Jurkat, Clone E6-1 (cell line): ENCODE data around the gene PAX1.
A peak's percentile ranks its signal among the peaks of the same experiment; 100 is the strongest.

ENCODE experiments used
- DNase-seq: peaks from one replicate; pipeline ENCODE4 v3.0.0-alpha.2; 2011; ENCODE audit warnings: low read depth, low spot score
- H3K4me3 ChIP-seq: 2 replicates; pipeline ENCODE4 v1.5.1; 2011; ENCODE audit warnings: mild to moderate bottlenecking, low read length, control low read depth, moderate library complexity

PAX1 gene

GRCh38 chr20:21702016-21702415, 3.4 kb upstream of the PAX1 start:
- DNase-seq: no peak
- H3K4me3 ChIP-seq: no peak overlapping the region

GRCh38 chr20:21702553-21703470, 2.7 kb upstream of the PAX1 start:
- peak; percentile 8 for DNase-seq
- H3K4me3 ChIP-seq: no peak overlapping the region

DNA sequence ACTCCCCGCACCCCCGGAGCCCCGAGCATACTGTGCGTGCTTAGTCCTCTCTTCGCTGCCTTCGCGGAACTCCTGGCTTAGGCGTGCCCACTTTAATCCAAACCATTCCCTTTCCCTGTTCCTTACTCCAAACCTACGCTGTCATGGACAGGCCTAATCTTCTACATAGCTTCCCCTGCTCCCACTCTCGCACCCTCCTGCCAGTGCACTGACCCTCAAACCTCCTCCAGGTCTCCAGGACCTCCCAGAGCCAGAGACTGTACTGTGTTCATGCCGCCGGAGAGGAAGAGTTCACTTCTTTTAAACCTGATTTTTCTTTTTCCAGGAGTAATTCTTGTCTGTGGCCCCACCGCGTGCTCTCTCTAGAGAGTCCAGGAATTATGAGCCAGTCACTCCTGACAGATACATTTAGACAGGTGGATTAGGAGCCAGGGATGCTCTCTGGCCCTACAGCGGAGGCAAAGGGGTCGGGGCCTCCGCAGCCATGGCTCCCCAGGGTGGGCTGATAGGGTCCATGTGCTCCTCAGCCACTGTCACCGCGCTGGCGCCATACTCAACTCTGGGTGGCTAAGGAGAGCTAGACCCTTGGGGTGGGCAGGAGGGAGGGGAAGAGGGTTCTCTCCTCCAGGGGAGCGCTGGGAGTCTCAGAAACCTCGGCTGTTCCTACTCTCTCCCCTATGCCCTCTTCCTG, 1.6 kb upstream of the PAX1 start:
- DNase-seq: no peak
- no peak overlapping the region for H3K4me3 ChIP-seq

DNA sequence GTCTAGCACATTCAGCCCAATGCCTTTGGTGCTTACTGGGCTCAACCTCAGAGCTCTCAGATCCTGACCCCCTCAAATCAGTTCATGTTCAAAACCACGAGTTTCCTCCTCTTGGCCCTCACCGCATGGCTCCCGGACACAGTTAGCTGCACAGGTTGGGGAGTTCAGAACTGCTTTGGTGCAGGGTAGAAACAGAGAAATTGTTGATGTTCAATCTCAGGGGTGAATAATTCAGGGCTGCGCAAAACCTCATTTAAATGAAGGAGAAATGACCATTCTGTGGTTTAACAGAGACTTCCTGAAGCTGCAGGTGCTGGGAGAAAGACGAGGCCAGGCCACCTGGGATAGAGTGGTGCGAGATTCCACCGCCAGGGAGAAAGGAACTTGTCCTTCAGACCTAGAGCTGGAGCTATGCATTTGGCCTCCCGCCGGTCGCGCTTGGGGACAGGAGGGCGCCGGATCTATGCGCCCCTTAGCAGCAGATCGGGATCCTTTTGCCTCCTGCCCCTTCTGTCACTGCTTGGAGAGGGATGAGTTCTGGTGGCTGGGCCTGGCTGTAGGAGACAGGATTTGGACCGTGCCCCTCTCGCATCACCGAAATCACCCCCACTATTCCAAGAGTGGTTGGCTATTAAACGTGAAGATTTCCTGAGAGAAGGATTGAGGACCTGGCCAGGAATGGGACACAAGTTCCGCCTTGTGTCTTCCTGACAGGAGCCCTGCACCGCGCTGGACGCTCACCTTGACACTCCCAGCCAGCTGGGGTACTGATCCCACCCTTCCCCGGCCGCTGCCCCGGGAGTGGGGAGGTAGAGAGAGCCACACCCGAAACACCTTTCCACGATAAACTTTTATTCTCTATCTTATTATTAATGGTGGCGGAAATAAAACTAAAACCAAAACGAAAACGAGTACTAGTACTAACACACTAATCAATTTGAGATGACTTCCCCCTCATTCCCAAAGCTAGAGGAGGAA, 767 bp upstream of the PAX1 start:
- DNase-seq: no peak
- no peak overlapping the region for H3K4me3 ChIP-seq

DNA sequence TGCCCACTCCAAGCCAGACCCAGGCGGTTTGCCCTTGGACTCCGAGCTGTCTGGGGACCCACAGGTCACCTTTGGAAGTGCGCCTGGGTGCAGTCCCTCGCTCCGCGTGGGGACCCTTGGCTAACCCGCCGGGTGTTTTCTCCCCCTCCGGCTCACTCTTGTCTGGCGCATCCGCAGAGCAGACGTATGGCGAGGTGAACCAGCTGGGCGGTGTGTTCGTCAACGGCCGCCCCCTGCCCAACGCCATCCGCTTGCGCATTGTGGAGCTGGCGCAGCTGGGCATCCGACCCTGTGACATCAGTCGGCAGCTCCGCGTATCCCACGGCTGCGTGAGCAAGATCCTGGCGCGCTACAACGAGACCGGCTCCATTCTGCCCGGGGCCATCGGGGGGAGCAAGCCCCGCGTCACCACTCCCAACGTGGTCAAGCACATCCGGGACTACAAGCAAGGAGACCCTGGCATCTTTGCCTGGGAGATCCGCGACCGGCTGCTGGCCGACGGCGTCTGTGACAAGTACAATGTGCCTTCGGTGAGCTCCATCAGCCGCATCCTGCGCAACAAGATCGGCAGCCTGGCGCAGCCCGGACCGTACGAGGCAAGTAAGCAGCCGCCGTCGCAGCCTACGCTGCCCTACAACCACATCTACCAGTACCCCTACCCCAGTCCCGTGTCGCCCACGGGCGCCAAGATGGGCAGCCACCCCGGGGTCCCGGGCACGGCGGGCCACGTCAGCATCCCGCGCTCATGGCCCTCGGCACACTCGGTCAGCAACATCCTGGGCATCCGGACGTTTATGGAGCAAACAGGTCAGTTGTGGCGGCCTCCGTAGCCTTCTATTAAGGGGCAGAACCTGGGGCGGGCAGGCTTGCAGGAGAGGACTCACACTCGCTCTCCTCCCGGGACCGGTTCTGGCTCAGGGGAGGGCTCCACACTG, 1.1 kb downstream of the PAX1 start:
- no peak for DNase-seq
- H3K4me3 ChIP-seq: no peak overlapping the region

GRCh38 chr20:21707267-21707666, 1.8 kb downstream of the PAX1 start:
- DNase-seq: no peak
- no peak overlapping the region for H3K4me3 ChIP-seq

DNA sequence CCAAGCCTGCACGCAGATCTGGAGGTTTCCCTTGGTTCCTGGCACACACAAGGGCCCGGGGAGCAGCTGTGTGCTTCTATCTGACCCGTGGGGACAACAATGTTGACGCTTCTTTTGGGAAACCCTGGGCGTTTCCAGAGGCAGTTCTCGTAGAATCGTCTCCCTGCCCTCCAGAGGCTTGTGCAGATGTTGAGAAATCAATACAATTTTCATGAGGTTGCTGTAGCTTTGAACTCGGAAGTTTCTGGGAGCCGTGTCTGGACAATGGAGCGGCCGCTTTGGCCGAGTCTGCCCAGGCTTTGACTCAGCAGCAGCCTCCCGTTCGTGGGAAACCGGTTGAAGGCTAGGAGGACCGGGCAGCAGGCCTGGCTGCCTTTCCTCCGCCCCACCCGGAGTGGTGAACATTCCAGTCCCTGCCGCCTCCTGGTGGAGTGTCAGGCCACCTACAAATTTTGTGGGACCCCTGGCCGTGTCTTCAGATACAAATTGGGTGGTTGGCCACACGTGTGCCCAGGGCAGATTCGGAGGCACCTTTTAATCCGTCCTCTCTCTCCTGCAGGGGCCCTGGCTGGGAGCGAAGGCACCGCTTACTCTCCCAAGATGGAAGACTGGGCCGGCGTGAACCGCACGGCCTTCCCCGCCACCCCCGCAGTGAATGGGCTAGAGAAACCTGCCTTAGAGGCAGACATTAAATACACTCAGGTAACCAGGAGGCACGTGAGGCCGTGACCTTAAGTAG, 2.7 kb downstream of the PAX1 start:
- no peak overlapping the region for H3K4me3 ChIP-seq
- no peak for DNase-seq

GRCh38 chr20:21708738-21709534, 3.5 kb downstream of the PAX1 start:
- DNase-seq: no peak

GRCh38 chr20:21709535-21709904, 4.1 kb downstream of the PAX1 start:
- no peak for DNase-seq
- H3K4me3 ChIP-seq: no peak overlapping the region

More at GRCh38 chr20:21708738-21709534, 3.5 kb downstream of the PAX1 start:
- H3K4me3 ChIP-seq: no peak overlapping the region

GRCh38 chr20:21710341-21710740, 4.9 kb downstream of the PAX1 start:
- H3K4me3 ChIP-seq: no peak overlapping the region
- no peak for DNase-seq

GRCh38 chr20:21710863-21711431, 5.5 kb downstream of the PAX1 start:
- DNase-seq: no peak

DNA sequence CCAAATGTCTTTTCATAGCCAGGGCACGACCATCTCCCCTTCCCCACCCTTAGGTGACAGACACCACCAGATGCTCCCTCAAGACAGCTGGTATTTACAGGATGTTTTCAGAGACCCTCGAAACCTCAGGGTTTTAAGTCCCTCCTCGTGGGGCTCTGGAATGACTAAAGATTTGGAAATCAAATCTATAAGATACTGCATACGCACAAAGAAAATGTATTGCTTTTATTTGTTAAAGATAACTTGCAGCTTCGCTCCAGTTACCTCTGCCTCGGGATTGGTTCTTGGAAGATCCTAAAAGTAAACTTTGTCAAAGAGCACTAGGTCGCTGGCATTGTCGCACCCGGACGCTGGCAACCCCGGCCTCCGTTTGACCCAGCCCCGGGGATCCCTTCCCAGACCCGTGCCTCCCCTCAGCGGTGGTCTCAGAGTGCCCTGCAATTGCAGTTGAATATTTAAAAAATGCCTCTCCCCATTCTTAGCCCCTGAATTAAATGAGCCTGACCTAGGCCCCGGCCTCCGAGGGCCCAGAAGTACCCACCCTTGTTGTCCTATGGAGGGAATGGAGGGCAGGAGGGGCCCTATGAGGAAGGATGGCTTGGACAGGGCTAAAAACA, 7.1 kb downstream of the PAX1 start:
- no peak for DNase-seq
- H3K4me3 ChIP-seq: no peak overlapping the region

More at GRCh38 chr20:21710863-21711431, 5.5 kb downstream of the PAX1 start:
- H3K4me3 ChIP-seq: no peak overlapping the region

GRCh38 chr20:21713470-21713869, 8.0 kb downstream of the PAX1 start:
- no peak for DNase-seq
- H3K4me3 ChIP-seq: no peak overlapping the region

GRCh38 chr20:21713901-21714296, 8.4 kb downstream of the PAX1 start:
- H3K4me3 ChIP-seq: no peak overlapping the region
- no peak for DNase-seq

- no peak for DNase-seq
- H3K4me3 ChIP-seq: no peak overlapping the region
Observed at GRCh38 chr20:21714297-21715192, 9.1 kb downstream of the PAX1 start.
